SK-N-SH (cell line): ENCODE results near the gene CIITA. TPM values are rescaled to one million over a fixed set of nuclear protein-coding genes. Genes with fewer than 3 reads are reported as not detected.

Experiments used
- CTCF ChIA-PET: fragments of 300-600, 350-600 bp; formaldehyde crosslinking; extraction: SDS; loops from one replicate; lab custom pipeline; 2021; lab: Yijun Ruan, JAX
- POLR2A ChIA-PET: fragments of 350-600 bp; sonication (Branson Sonifier 250); formaldehyde crosslinking; extraction: SDS; loops from one replicate; lab custom pipeline; 2020; ENCODE audit warnings: antibody characterized with exemption, inconsistent platforms; lab: Yijun Ruan, JAX
- DNase-seq: peaks from one replicate; pipeline ENCODE4 v3.0.0; 2012
- H2AFZ ChIP-seq: fragments of 200-600 bp; sonication (generic); 2 replicates; pipeline ENCODE4 v1.8.1; 2016; ENCODE audit warnings: antibody characterized with exemption, mild to moderate bottlenecking, low read depth
- H3F3A ChIP-seq: fragments of 200-600 bp; sonication (generic); replicated peaks from 2 replicates; pipeline ENCODE3; 2016; ENCODE audit warnings: antibody characterized with exemption, mild to moderate bottlenecking; ENCODE audit not compliant: insufficient read depth
- H3K27ac ChIP-seq, 2 experiments: fragments of 200-500 bp in 1 of 2; fragments of 200-600 bp in 1 of 2; sonication (Bioruptor generic) in 1 of 2; sonication (generic), shearing (Covaris generic) in 1 of 2; 2 replicates each; pipeline versions ENCODE4 v1.5.1 to v1.6.1; 2014 to 2016; ENCODE audit warnings: low read depth in 2 of 2, inconsistent platforms in 1 of 2, low read length in 1 of 2, mild to moderate bottlenecking in 1 of 2, mixed read lengths in 1 of 2
- H3K27me3 ChIP-seq: fragments of 200-600 bp; sonication (generic), shearing (Covaris generic); 2 replicates; pipeline ENCODE4 v1.6.1; 2016; ENCODE audit warnings: mixed run types; ENCODE audit not compliant: insufficient read depth
- H3K36me3 ChIP-seq, 2 experiments: fragments of 200-500 bp in 1 of 2; fragments of 200-600 bp in 1 of 2; sonication (Bioruptor generic) in 1 of 2; sonication (generic) in 1 of 2; replicated peaks in 1 of 2; 2 replicates each; pipeline versions ENCODE3 to v1.5.1; 2014 to 2016; ENCODE audit warnings: low read length in 1 of 2, mild to moderate bottlenecking in 1 of 2; ENCODE audit not compliant: insufficient read depth in 2 of 2, control insufficient read depth in 1 of 2
- H3K4me1 ChIP-seq, 2 experiments: fragments of 200-500 bp in 1 of 2; fragments of 200-600 bp in 1 of 2; sonication (Bioruptor generic) in 1 of 2; sonication (generic), shearing (Covaris generic) in 1 of 2; 2 replicates each; pipeline versions ENCODE4 v1.5.1 to v1.6.1; 2014 to 2016; ENCODE audit warnings: low read depth in 1 of 2, low read length in 1 of 2, mixed run types in 1 of 2; ENCODE audit not compliant: insufficient read depth in 2 of 2, control insufficient read depth in 1 of 2
- H3K4me2 ChIP-seq: fragments of 200-600 bp; sonication (generic), shearing (Covaris generic); 2 replicates; pipeline ENCODE4 v1.6.1; 2017; ENCODE audit warnings: mixed run types
- H3K4me3 ChIP-seq, 2 experiments: fragments of 200-500 bp in 1 of 2; fragments of 200-600 bp in 1 of 2; sonication (Bioruptor generic) in 1 of 2; sonication (generic), shearing (Covaris generic) in 1 of 2; 2 replicates each; pipeline versions ENCODE4 v1.5.1 to v1.8.1; 2014 to 2016; ENCODE audit warnings: low read depth in 2 of 2, inconsistent platforms in 1 of 2, low read length in 1 of 2, mild to moderate bottlenecking in 1 of 2, mixed read lengths in 1 of 2, moderate library complexity in 1 of 2
- H3K79me2 ChIP-seq: fragments of 200-600 bp; sonication (generic); 2 replicates; pipeline ENCODE4 v1.8.1; 2017; ENCODE audit warnings: mild to moderate bottlenecking; ENCODE audit not compliant: insufficient read depth
- H3K9ac ChIP-seq: fragments of 200-600 bp; sonication (generic); 2 replicates; pipeline ENCODE4 v1.6.1; 2017; ENCODE audit warnings: mixed run types
- H3K9me2 ChIP-seq: fragments of 200-600 bp; sonication (generic); 2 replicates; pipeline ENCODE4 v1.6.1; 2017; ENCODE audit warnings: mixed run types
- H3K9me3 ChIP-seq: fragments of 200-600 bp; sonication (generic); 2 replicates; pipeline ENCODE4 v1.6.1; 2017; ENCODE audit warnings: mixed run types, mild to moderate bottlenecking, moderate library complexity
- H4K20me1 ChIP-seq: fragments of 200-600 bp; sonication (generic); 2 replicates; pipeline ENCODE4 v1.6.1; 2017; ENCODE audit warnings: mild to moderate bottlenecking, mixed run types; ENCODE audit not compliant: insufficient read depth
- EP300 ChIP-seq, 2 experiments: IDR thresholded peaks; 2 replicates each; pipeline versions ENCODE4 v1.4.0 to v1.6.1; 2012; ENCODE audit warnings: borderline replicate concordance in 1 of 2, low read depth in 1 of 2, low read length in 1 of 2
- FOXJ3 ChIP-seq: sonication (generic); formaldehyde crosslinking; IDR thresholded peaks from 2 replicates; pipeline ENCODE4 v1.5.1; 2020; ENCODE audit warnings: mild to moderate bottlenecking, missing genetic modification reagents
- FOXM1 ChIP-seq: IDR thresholded peaks from 2 replicates; pipeline ENCODE4 v1.4.0; 2012; ENCODE audit warnings: low read depth, mild to moderate bottlenecking
- GABPA ChIP-seq: IDR thresholded peaks from 2 replicates; pipeline ENCODE4 v1.4.0; 2012; ENCODE audit warnings: low read depth, mild to moderate bottlenecking
- MAX ChIP-seq: IDR thresholded peaks from 2 replicates; pipeline ENCODE4 v1.4.0; 2012; ENCODE audit warnings: low read depth
- NRF1 ChIP-seq: IDR thresholded peaks from 2 replicates; pipeline ENCODE4 v1.6.1; 2012; ENCODE audit warnings: low read depth, mild to moderate bottlenecking, low read length
- RAD21 ChIP-seq: IDR thresholded peaks from 2 replicates; pipeline ENCODE4 v1.6.1; 2012; ENCODE audit warnings: mild to moderate bottlenecking, low read length
- RCOR1 ChIP-seq: fragments of 150-350 bp; IDR thresholded peaks from 2 replicates; pipeline ENCODE4 v1.6.1; 2017; ENCODE audit warnings: antibody characterized with exemption, low read length
- RXRA ChIP-seq: IDR thresholded peaks from 2 replicates; pipeline ENCODE4 v1.4.0; 2012; ENCODE audit warnings: low read depth, mild to moderate bottlenecking, borderline replicate concordance
- SIN3A ChIP-seq: IDR thresholded peaks from 2 replicates; pipeline ENCODE4 v1.6.1; 2012; ENCODE audit warnings: low read depth, mild to moderate bottlenecking, low read length, moderate library complexity, borderline replicate concordance
- USF2 ChIP-seq: fragments of 150-350 bp; IDR thresholded peaks from 2 replicates; pipeline ENCODE4 v1.6.1; 2017; ENCODE audit warnings: antibody characterized with exemption, low read length, low read depth, borderline replicate concordance
- WGBS: methylation state at CpG from one replicate; pipeline ENCODE4 v1.1.6; 2017; ENCODE audit warnings: low lambda C conversion rate; 5-methylcytosine and 5-hydroxymethylcytosine counted together
- polyA plus RNA-seq, 3 experiments: library from polyadenylated mRNA; depleted of rRNA; stranded (reverse); fragments of >200 nt; gene quantifications; 2 replicates each; pipeline ENCODE4 v1.2.3, GENCODE V29; 2012
- TF ChIP-seq, protein P1 (sequence below): IDR thresholded peaks from 2 replicates; pipeline ENCODE4 v1.4.0; 2012; ENCODE audit warnings: low read depth, borderline replicate concordance
- TF ChIP-seq, protein P2 (sequence below): IDR thresholded peaks from 2 replicates; pipeline ENCODE4; 2012
- TF ChIP-seq, protein P3 (sequence below): IDR thresholded peaks from 2 replicates; pipeline ENCODE4 v1.4.0; 2012; ENCODE audit warnings: low read depth, borderline replicate concordance

CIITA gene
- polyA plus RNA-seq, 1 of the 3 experiments (the other 2 are of a cell fraction): 0.23 TPM

DNA sequence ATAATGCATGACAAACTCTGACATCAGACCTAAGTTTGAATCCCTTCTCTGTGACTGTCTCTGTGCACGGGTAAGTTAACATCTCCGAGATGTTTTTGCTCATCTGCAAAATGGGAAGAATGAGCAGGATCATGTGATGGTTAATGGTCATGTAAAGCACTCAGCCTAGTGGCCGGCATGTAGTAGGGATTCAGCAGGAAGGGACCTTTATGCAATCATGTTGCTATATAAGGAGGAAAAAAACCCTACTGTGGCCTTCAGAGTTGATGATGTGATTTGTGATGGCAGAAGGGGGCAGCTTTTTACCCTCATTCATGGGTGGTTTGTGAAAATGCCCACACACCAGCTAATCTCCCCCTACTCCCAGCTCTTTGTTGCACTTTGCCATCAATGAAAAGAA, 91.5 kb downstream of the CIITA start (continued):
- TF ChIP-seq FOXM1 (no peak), NRF1 (no peak), RAD21 (no peak), EP300 (IDR thresholded peaks at IDR 0.05; ENCODE audit: borderline replicate concordance in 1 of 2, low read depth in 1 of 2, low read length in 1 of 2) (no peak)
- TF ChIP-seq, protein P1, sequence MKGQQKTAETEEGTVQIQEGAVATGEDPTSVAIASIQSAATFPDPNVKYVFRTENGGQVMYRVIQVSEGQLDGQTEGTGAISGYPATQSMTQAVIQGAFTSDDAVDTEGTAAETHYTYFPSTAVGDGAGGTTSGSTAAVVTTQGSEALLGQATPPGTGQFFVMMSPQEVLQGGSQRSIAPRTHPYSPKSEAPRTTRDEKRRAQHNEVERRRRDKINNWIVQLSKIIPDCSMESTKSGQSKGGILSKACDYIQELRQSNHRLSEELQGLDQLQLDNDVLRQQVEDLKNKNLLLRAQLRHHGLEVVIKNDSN: no peak
- TF ChIP-seq, protein P2, sequence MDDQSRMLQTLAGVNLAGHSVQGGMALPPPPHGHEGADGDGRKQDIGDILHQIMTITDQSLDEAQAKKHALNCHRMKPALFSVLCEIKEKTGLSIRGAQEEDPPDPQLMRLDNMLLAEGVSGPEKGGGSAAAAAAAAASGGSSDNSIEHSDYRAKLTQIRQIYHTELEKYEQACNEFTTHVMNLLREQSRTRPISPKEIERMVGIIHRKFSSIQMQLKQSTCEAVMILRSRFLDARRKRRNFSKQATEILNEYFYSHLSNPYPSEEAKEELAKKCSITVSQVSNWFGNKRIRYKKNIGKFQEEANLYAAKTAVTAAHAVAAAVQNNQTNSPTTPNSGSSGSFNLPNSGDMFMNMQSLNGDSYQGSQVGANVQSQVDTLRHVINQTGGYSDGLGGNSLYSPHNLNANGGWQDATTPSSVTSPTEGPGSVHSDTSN: no peak

DNA sequence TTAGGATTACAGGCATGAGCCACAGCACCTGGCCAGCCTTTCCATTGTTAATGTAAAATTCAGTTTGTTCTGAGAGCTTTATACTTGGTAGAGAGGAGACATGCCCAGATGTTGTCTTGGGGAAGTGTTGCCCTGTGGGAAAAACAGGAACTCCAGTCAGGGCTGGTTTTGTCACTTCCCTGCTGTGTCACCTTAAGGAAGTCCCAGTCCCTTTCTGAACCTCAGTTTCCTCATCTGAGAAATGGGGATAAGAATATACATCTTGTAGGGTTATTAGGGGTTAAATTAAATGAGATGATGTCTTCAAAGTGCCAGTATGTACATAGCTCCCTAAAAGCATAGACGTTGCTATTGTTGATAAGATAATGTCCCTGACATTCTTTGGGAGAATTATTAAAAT, 92.6 kb downstream of the CIITA start:
- Histone ChIP-seq H3F3A (peaks cover 12% of the 10 kb centered on the region), H3K4me3 (no peak overlapping the region), H3K4me1 (peaks cover 5 to 18% of the 10 kb centered on the region in 2 experiments; a peak in 3 of 4 replicates), H3K9me2 (no peaks in the 10 kb centered on the region), H3K36me3 (peaks cover 8 to 30% of the 10 kb centered on the region in 2 experiments), H3K9me3 (no peaks in the 10 kb centered on the region), H3K27me3 (no peaks in the 10 kb centered on the region), H3K9ac (no peak overlapping the region), H3K79me2 (no peaks in the 10 kb centered on the region), H3K27ac (no peak overlapping the region), H3K4me2 (no peak overlapping the region), H2AFZ (no peak overlapping the region), H4K20me1 (no peaks in the 10 kb centered on the region)
- no peak for DNase-seq
- WGBS: 68% methylated on average over 1 of the region's 1 CpG
- ChIA-PET CTCF (interaction anchor here (0.9 to 12.7 kb wide), 4 partner anchors 14 to 427 kb away, joined by 3 to 318 read pairs (median 102); partner anchors contain the start of genes CLEC16A and SOCS1), POLR2A (no interaction called here)
- TF ChIP-seq SIN3A (no peak), RXRA (no peak), RCOR1 (no peak), GABPA (no peak), USF2 (no peak), MAX (no peak), NRF1 (no peak), FOXJ3 (no peak)
- TF ChIP-seq, protein P3, sequence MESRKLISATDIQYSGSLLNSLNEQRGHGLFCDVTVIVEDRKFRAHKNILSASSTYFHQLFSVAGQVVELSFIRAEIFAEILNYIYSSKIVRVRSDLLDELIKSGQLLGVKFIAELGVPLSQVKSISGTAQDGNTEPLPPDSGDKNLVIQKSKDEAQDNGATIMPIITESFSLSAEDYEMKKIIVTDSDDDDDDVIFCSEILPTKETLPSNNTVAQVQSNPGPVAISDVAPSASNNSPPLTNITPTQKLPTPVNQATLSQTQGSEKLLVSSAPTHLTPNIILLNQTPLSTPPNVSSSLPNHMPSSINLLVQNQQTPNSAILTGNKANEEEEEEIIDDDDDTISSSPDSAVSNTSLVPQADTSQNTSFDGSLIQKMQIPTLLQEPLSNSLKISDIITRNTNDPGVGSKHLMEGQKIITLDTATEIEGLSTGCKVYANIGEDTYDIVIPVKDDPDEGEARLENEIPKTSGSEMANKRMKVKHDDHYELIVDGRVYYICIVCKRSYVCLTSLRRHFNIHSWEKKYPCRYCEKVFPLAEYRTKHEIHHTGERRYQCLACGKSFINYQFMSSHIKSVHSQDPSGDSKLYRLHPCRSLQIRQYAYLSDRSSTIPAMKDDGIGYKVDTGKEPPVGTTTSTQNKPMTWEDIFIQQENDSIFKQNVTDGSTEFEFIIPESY: no peak
